ENCODE data around the gene HSD11B1L.

DNA sequence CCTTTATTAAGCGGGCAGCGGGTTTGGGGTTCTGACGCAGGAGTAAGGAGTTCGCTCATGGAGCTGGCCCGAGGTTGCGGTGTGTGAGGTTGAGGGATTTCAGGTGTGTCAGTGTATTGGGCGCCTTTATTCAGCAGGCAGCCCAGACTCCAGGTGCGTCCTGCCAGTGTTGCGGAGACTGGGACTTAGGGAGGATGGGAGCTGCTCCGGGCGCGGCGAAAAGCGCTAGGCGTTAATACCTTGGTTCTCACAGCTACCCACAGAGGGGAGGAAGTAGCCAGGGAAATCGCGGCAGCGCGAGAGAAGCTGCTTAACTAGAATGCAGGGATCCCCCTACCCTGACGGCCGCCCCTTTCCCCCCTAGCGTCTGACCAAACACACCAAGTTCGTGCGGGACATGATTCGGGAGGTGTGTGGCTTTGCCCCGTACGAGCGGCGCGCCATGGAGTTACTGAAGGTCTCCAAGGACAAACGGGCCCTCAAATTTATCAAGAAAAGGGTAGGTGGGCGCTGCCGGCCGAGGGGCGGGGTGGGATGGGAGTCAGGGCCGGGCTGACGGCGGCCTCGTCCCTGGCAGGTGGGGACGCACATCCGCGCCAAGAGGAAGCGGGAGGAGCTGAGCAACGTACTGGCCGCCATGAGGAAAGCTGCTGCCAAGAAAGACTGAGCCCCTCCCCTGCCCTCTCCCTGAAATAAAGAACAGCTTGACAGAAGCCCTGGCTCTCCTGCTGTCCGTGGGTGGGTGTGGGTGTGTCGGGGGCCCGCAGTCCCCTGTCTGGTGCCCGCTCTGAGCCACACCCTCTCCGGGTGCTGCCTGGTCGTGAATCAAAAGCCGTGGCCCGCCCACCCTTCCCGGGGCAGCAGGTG is 10.4 kb downstream of the HSD11B1L start:
- no peak for TF ChIP-seq ZNF274 (IDR thresholded peaks at IDR 0.05; ENCODE audit: low read depth, low read length)
- peak; percentile 29 for TF ChIP-seq YY1 (IDR thresholded peaks at IDR 0.05; ENCODE audit: insufficient read depth, insufficient read length)
- no peak for TF ChIP-seq SUZ12 (IDR thresholded peaks at IDR 0.05; ENCODE audit: extremely low read depth, insufficient read depth, insufficient read length)

Data from NT2/D1 (cell line).